T-cell (primary cell): ENCODE data around the gene PPEF1. TPM values are rescaled to one million over a fixed set of nuclear protein-coding genes. Genes with fewer than 3 reads are reported as not detected.

Source experiments
- ATAC-seq, 4 experiments: fragments of 200-7000 bp in 3 of 4; fragments of 150-1000 bp in 1 of 4; cut with Tn5 transposase; replicated peaks in 1 of 4; 1 replicate in 3 of 4; 2 replicates in 1 of 4; pipeline ENCODE4 v1.10.0; 2021; ENCODE audit warnings: moderate library complexity in 3 of 4, mild to moderate bottlenecking in 2 of 4, moderate number of reproducible peaks in 1 of 4
- CTCF ChIA-PET, 2 donors: fragments of 300-600 bp; sonication (Branson Sonifier 250); formaldehyde crosslinking; loops; one replicate each; lab custom pipeline; 2022; ENCODE audit warnings: antibody characterized with exemption in 2 of 2; lab: Charles Lee
- POLR2A ChIA-PET, 2 donors: fragments of 300-600 bp; sonication (Branson Sonifier 250); formaldehyde crosslinking; loops; one replicate each; lab custom pipeline; 2022; ENCODE audit warnings: antibody characterized with exemption in 2 of 2; lab: Charles Lee
- DNase-seq, 35 experiments: peaks; one replicate each; pipeline versions ENCODE4 v3.0.0 to v3.0.0-alpha.2; 2013 to 2023
- H3K27ac ChIP-seq: one replicate; pipeline ENCODE4 v1.5.1; 2013; ENCODE audit warnings: low read length
- H3K27me3 ChIP-seq, 2 experiments: replicated peaks in 1 of 2; 1 replicate in 1 of 2; 2 replicates in 1 of 2; pipeline versions ENCODE4 v1.6.1 to v1.7.0; 2013; ENCODE audit warnings: low read length in 1 of 2, mixed read lengths in 1 of 2; ENCODE audit not compliant: control insufficient read depth in 2 of 2, insufficient read depth in 2 of 2; ENCODE audit errors: extremely low read depth in 1 of 2
- H3K36me3 ChIP-seq, 2 donors: 1 replicate in 1 of 2; 2 replicates in 1 of 2; pipeline versions ENCODE4 v1.6.1 to v1.7.0; 2013; ENCODE audit warnings: low read length in 1 of 2; ENCODE audit not compliant: control insufficient read depth in 2 of 2, insufficient read depth in 1 of 2; ENCODE audit errors: extremely low read depth in 1 of 2
- H3K4me1 ChIP-seq, 2 experiments: 1 replicate in 1 of 2; 2 replicates in 1 of 2; pipeline versions ENCODE4 v1.6.1 to v1.7.0; 2013; ENCODE audit warnings: low read length in 2 of 2, mixed read lengths in 1 of 2; ENCODE audit not compliant: insufficient read depth in 2 of 2, control insufficient read depth in 1 of 2; ENCODE audit errors: extremely low read depth in 1 of 2
- H3K4me3 ChIP-seq, 2 donors: 1 replicate in 1 of 2; 2 replicates in 1 of 2; pipeline versions ENCODE4 v1.5.1 to v1.7.0; 2013; ENCODE audit warnings: mild to moderate bottlenecking in 2 of 2, low read length in 1 of 2, moderate library complexity in 1 of 2; ENCODE audit not compliant: control insufficient read depth in 1 of 2; ENCODE audit errors: extremely low read depth in 1 of 2
- H3K9me3 ChIP-seq: 2 replicates; pipeline ENCODE4 v1.7.0; 2013
- H3K27ac Mint-ChIP-seq, 2 donors: one replicate each; pipeline ENCODE4 v1.8.0; 2020 to 2021; ENCODE audit warnings: mild to moderate bottlenecking in 2 of 2, mixed read lengths in 2 of 2
- H3K27me3 Mint-ChIP-seq, 2 donors: one replicate each; pipeline ENCODE4 v1.8.0; 2021 to 2022; ENCODE audit warnings: mixed read lengths in 2 of 2
- H3K36me3 Mint-ChIP-seq: one replicate; pipeline ENCODE4 v1.8.0; 2021; ENCODE audit warnings: mixed read lengths
- H3K4me1 Mint-ChIP-seq, 3 donors: one replicate each; pipeline ENCODE4 v1.8.0; 2020 to 2022; ENCODE audit warnings: mixed read lengths in 3 of 3, mild to moderate bottlenecking in 1 of 3
- H3K4me3 Mint-ChIP-seq, 3 donors: one replicate each; pipeline ENCODE4 v1.8.0; 2020 to 2022; ENCODE audit warnings: mild to moderate bottlenecking in 3 of 3, mixed read lengths in 3 of 3, moderate library complexity in 3 of 3
- H3K9me3 Mint-ChIP-seq, 3 donors: one replicate each; pipeline ENCODE4 v1.8.0; 2020 to 2022; ENCODE audit warnings: mixed read lengths in 3 of 3
- WGBS: methylation state at CpG from one replicate; pipeline ENCODE4 v1.1.5; 2013; ENCODE audit warnings: missing lambda C conversion rate; ENCODE audit not compliant: insufficient coverage; 5-methylcytosine and 5-hydroxymethylcytosine counted together
- total RNA-seq, 35 experiments: library from RNA in 6 of 35; stranded (reverse) in 6 of 35; fragments of 120-200 nt in 1 of 35; gene quantifications; one replicate each; pipeline versions ENCODE4 v1.2.1 to v1.2.4 and lab custom pipeline; 2013 to 2026

The PPEF1 gene
- total RNA-seq, 5 donors from 2014 or later (not counting 1 experiment from before 2014, with no cell fraction given), result 0.09 to 0.55 (median 0.27) TPM; not detected in 1

- DNase-seq (no peak), ATAC-seq (no peak)
- H3K9me3 ChIP-seq, result no peaks in the 10 kb centered on the region
- POLR2A ChIA-PET, result interaction anchor here in 1 of 2 donors (0.8 kb wide), 1 partner anchor 724 kb away, joined by 3 read pairs; no protein-coding TSS in a partner anchor
- CTCF ChIA-PET, result no interaction called here
- WGBS, result no CpG with 5 or more reads among the region's 1 CpG
- H3K36me3 ChIP-seq, result no peaks in the 10 kb centered on the region
- no peak overlapping the region for H3K27ac ChIP-seq
- Mint-ChIP-seq H3K4me1 (no peaks in the 10 kb centered on the region), H3K27ac (no peak overlapping the region), H3K36me3 (no peaks in the 10 kb centered on the region), H3K27me3 (no peaks in the 10 kb centered on the region), H3K9me3 (no peaks in the 10 kb centered on the region), H3K4me3 (no peak overlapping the region)
- no peak overlapping the region for H3K4me3 ChIP-seq
- H3K27me3 ChIP-seq, result no peaks in the 10 kb centered on the region
- no peaks in the 10 kb centered on the region for H3K4me1 ChIP-seq
Measured at GRCh38 chrX:18789916-18790315, 82.5 kb downstream of the PPEF1 start.

GRCh38 chrX:18792828-18793227 lies 85.4 kb downstream of the PPEF1 start:
- Histone ChIP-seq H3K9me3 (no peaks in the 10 kb centered on the region), H3K4me1 (no peaks in the 10 kb centered on the region), H3K27ac (no peak overlapping the region), H3K27me3 (no peaks in the 10 kb centered on the region), H3K36me3 (no peaks in the 10 kb centered on the region), H3K4me3 (no peak overlapping the region)
- ChIA-PET POLR2A (no interaction called here), CTCF (no interaction called here)
- DNase-seq (no peak), ATAC-seq (no peak)
- no peaks in the 10 kb centered on the region for H3K36me3 Mint-ChIP-seq
- no peaks in the 10 kb centered on the region for H3K9me3 Mint-ChIP-seq
- no peaks in the 10 kb centered on the region for H3K4me1 Mint-ChIP-seq
- H3K4me3 Mint-ChIP-seq, result no peak overlapping the region
- H3K27ac Mint-ChIP-seq, result no peak overlapping the region
- H3K27me3 Mint-ChIP-seq, result no peaks in the 10 kb centered on the region

GRCh38 chrX:18793601-18794089 lies 86.2 kb downstream of the PPEF1 start:
- Mint-ChIP-seq H3K27ac (no peak overlapping the region), H3K27me3 (peaks cover 0 to 3% of the 10 kb centered on the region in 2 donors), H3K9me3 (no peaks in the 10 kb centered on the region), H3K4me1 (no peaks in the 10 kb centered on the region), H3K4me3 (no peak overlapping the region), H3K36me3 (no peaks in the 10 kb centered on the region)
- no peak overlapping the region for H3K4me3 ChIP-seq
- DNase-seq (no peak), ATAC-seq (no peak)
- H3K36me3 ChIP-seq, result no peaks in the 10 kb centered on the region
- no peak overlapping the region for H3K27ac ChIP-seq
- ChIA-PET POLR2A (no interaction called here), CTCF (no interaction called here)
- WGBS, result 79% methylated on average over 2 of the region's 7 CpGs
- H3K4me1 ChIP-seq, result no peaks in the 10 kb centered on the region
- no peaks in the 10 kb centered on the region for H3K9me3 ChIP-seq
- no peaks in the 10 kb centered on the region for H3K27me3 ChIP-seq

GRCh38 chrX:18797141-18797540 lies 89.7 kb downstream of the PPEF1 start:
- Mint-ChIP-seq H3K9me3 (no peaks in the 10 kb centered on the region), H3K4me3 (no peak overlapping the region), H3K27me3 (peaks cover 0 to 3% of the 10 kb centered on the region in 2 donors), H3K27ac (no peak overlapping the region), H3K4me1 (no peaks in the 10 kb centered on the region), H3K36me3 (no peaks in the 10 kb centered on the region)
- Histone ChIP-seq H3K9me3 (no peaks in the 10 kb centered on the region), H3K36me3 (no peaks in the 10 kb centered on the region), H3K27me3 (no peaks in the 10 kb centered on the region), H3K4me3 (no peak overlapping the region), H3K4me1 (no peaks in the 10 kb centered on the region), H3K27ac (no peak overlapping the region)
- ChIA-PET POLR2A (no interaction called here), CTCF (no interaction called here)
- WGBS, result no CpG with 5 or more reads among the region's 2 CpGs
- DNase-seq, result no peak
- ATAC-seq, result no peak

- Mint-ChIP-seq H3K27ac (no peak overlapping the region), H3K4me3 (no peak overlapping the region), H3K9me3 (peaks cover 0 to 1% (median 0%) of the 10 kb centered on the region in 3 donors), H3K27me3 (peaks cover 0 to 3% of the 10 kb centered on the region in 2 donors), H3K36me3 (no peaks in the 10 kb centered on the region), H3K4me1 (no peaks in the 10 kb centered on the region)
- Histone ChIP-seq H3K27ac (no peak overlapping the region), H3K4me1 (no peaks in the 10 kb centered on the region), H3K27me3 (no peaks in the 10 kb centered on the region), H3K36me3 (no peaks in the 10 kb centered on the region), H3K4me3 (no peak overlapping the region), H3K9me3 (no peaks in the 10 kb centered on the region)
- DNase-seq (no peak), ATAC-seq (no peak)
- POLR2A ChIA-PET, result no interaction called here
- CTCF ChIA-PET, result no interaction called here
- WGBS, result no CpG with 5 or more reads among the region's 2 CpGs
Measured at GRCh38 chrX:18799911-18800310, 92.5 kb downstream of the PPEF1 start.

GRCh38 chrX:18809641-18810040 lies 102.2 kb downstream of the PPEF1 start:
- Mint-ChIP-seq H3K36me3 (no peaks in the 10 kb centered on the region), H3K27ac (no peak overlapping the region), H3K4me3 (no peak overlapping the region), H3K27me3 (peaks cover 0 to 3% of the 10 kb centered on the region in 2 donors), H3K9me3 (no peaks in the 10 kb centered on the region), H3K4me1 (no peaks in the 10 kb centered on the region)
- H3K36me3 ChIP-seq, result no peaks in the 10 kb centered on the region
- no peak overlapping the region for H3K27ac ChIP-seq
- POLR2A ChIA-PET, result no interaction called here
- no peak overlapping the region for H3K4me3 ChIP-seq
- H3K27me3 ChIP-seq, result no peaks in the 10 kb centered on the region
- H3K9me3 ChIP-seq, result no peaks in the 10 kb centered on the region
- H3K4me1 ChIP-seq, result no peaks in the 10 kb centered on the region
- ATAC-seq (no peak), DNase-seq (no peak)
- CTCF ChIA-PET, result no interaction called here

GRCh38 chrX:18810416-18810815 lies 103.0 kb downstream of the PPEF1 start:
- H3K4me3 ChIP-seq, result no peak overlapping the region
- H3K36me3 Mint-ChIP-seq, result no peaks in the 10 kb centered on the region
- ATAC-seq (no peak), DNase-seq (no peak)
- no peak overlapping the region for H3K27ac Mint-ChIP-seq
- H3K27me3 ChIP-seq, result no peaks in the 10 kb centered on the region
- H3K27me3 Mint-ChIP-seq, result peaks cover 0 to 3% of the 10 kb centered on the region in 2 donors
- POLR2A ChIA-PET, result no interaction called here
- H3K4me3 Mint-ChIP-seq, result no peak overlapping the region
- H3K9me3 Mint-ChIP-seq, result peaks cover 0 to 3% (median 0%) of the 10 kb centered on the region in 3 donors
- H3K36me3 ChIP-seq, result no peaks in the 10 kb centered on the region
- no peaks in the 10 kb centered on the region for H3K4me1 Mint-ChIP-seq
- no peaks in the 10 kb centered on the region for H3K9me3 ChIP-seq
- 83% methylated on average over 1 of the region's 2 CpGs for WGBS
- CTCF ChIA-PET, result no interaction called here
- H3K27ac ChIP-seq, result no peak overlapping the region
- no peaks in the 10 kb centered on the region for H3K4me1 ChIP-seq
